Lung (tissue), 12 donors: ENCODE measurements around the gene ARPP21. TPM values are rescaled to one million over a fixed set of nuclear protein-coding genes. Genes with fewer than 3 reads are reported as not detected.

ENCODE experiments used
- ATAC-seq: fragments of 200-7000 bp; cut with Tn5 transposase; one replicate; pipeline ENCODE4 v1.9.1; 2020; ENCODE audit warnings: moderate number of reproducible peaks; ENCODE audit not compliant: insufficient read depth, low FRiP score
- DNase-seq, 3 donors: peaks; one replicate each; pipeline ENCODE4 v3.0.0-alpha.2; 2013 to 2017
- H3K27ac ChIP-seq, 2 donors: one replicate each; pipeline ENCODE4 v1.5.1; 2013; ENCODE audit warnings: mild to moderate bottlenecking in 2 of 2, moderate library complexity in 2 of 2, control low read depth in 1 of 2, inconsistent platforms in 1 of 2, low read depth in 1 of 2, low read length in 1 of 2
- H3K27me3 ChIP-seq, 3 donors: one replicate each; pipeline ENCODE4 v1.5.1; 2013; ENCODE audit warnings: low read length in 2 of 3; ENCODE audit not compliant: control insufficient read depth in 3 of 3, insufficient read depth in 3 of 3
- H3K36me3 ChIP-seq, 4 donors: one replicate each; pipeline ENCODE4 v1.5.1; 2013; ENCODE audit warnings: low read length in 4 of 4, mild to moderate bottlenecking in 1 of 4, moderate library complexity in 1 of 4; ENCODE audit not compliant: control insufficient read depth in 4 of 4, insufficient read depth in 4 of 4
- H3K4me1 ChIP-seq, 5 donors: one replicate each; pipeline ENCODE4 v1.5.1; 2013; ENCODE audit warnings: low read length in 5 of 5, mild to moderate bottlenecking in 2 of 5, moderate library complexity in 1 of 5; ENCODE audit not compliant: control insufficient read depth in 5 of 5, insufficient read depth in 5 of 5
- H3K4me3 ChIP-seq: one replicate; pipeline ENCODE4 v1.5.1; 2013; ENCODE audit warnings: mild to moderate bottlenecking, control low read depth, moderate library complexity
- H3K9ac ChIP-seq, 2 donors: one replicate each; pipeline ENCODE4 v1.5.1; 2013; ENCODE audit warnings: low read length in 2 of 2, control low read depth in 1 of 2; ENCODE audit not compliant: insufficient read depth in 1 of 2
- H3K9me3 ChIP-seq, 4 donors: one replicate each; pipeline ENCODE4 v1.5.1; 2013; ENCODE audit warnings: low read length in 3 of 4, mild to moderate bottlenecking in 1 of 4, moderate library complexity in 1 of 4; ENCODE audit not compliant: control insufficient read depth in 4 of 4, insufficient read depth in 3 of 4
- CTCF ChIP-seq: IDR thresholded peaks from 2 replicates; pipeline ENCODE4 v1.5.1; 2012; ENCODE audit warnings: mild to moderate bottlenecking; ENCODE audit errors: control extremely low read depth, extremely low read depth
- WGBS, 2 donors: extraction: QIAGEN DNeasy Blood & Tissue Kit; methylation state at CpG; one replicate each; pipeline ENCODE4 v1.1.7; 2013; 5-methylcytosine and 5-hydroxymethylcytosine counted together
- polyA plus RNA-seq, 2 donors: library from polyadenylated mRNA; stranded (reverse); fragments of 200-250 nt; gene quantifications; one replicate each; pipeline ENCODE4 v1.2.1, GENCODE V29; 2013
- total RNA-seq, 2 donors: library from RNA; depleted of rRNA in 1 of 2; stranded (reverse); fragments of >200 nt in 1 of 2; gene quantifications; one replicate each; pipeline ENCODE4 v1.2.1, GENCODE V29; 2014 to 2021
- donor health status: control.
- donor health status: control.
- donor health status: Bipolar disorder and iron deficiency.
- donor health status: healthy.
- donor health status: DM: yes; HTN: yes; CAD: no.

ARPP21 gene
- total and polyA plus RNA-seq, 4 donors = 0.71 TPM; not detected in 3

DNA sequence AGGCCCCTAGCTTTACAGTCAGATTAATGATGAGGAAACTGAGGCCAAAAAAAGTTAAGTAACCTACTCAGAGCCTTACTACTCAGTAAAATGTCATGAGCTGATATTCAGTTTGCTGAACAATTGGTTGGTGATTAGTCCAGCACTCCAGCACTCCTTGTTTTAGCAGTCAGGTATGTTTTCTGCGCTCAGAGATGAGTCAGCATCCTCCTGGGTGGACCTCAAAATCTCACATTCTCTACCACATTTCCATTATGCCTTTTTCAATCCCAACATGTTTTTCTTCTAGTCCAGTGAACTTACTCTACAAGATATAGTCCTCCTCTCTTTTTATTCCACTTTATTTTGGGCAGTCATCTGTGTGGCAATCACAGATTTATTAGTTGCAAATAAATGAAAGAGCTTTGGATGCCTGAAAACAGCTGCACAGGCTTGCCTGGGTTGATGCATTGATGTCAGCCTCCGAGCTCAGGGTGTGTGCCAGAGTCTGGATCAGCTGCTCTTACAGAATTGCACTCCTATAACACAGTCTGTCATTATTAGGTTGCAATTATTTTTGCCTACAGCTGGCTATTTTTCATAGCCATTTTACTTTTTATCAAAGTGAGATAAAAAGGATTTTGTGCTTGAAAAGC lies 133.2 kb downstream of the ARPP21 start:
- no peak for TF ChIP-seq CTCF
- DNase-seq (peak; percentile 41 to 77 (median 69)), ATAC-seq (no peak)
- Histone ChIP-seq H3K4me3 (no peak overlapping the region), H3K4me1 (peaks cover 0 to 7% (median 0%) of the 10 kb centered on the region in 5 donors), H3K9me3 (no peaks in the 10 kb centered on the region), H3K36me3 (no peaks in the 10 kb centered on the region), H3K27me3 (peaks cover 0 to 9% (median 0%) of the 10 kb centered on the region in 3 donors), H3K9ac (no peak overlapping the region), H3K27ac (no peak overlapping the region)
- 69 to 78% methylated on average over 2 of the region's 2 CpGs for WGBS, 2 donors

GRCh38 chr3:35773417-35773816 lies 134.1 kb downstream of the ARPP21 start:
- no peak for TF ChIP-seq CTCF
- peaks cover 0 to 3% (median 2%) of the 10 kb centered on the region in 3 donors for H3K27me3 ChIP-seq

DNA sequence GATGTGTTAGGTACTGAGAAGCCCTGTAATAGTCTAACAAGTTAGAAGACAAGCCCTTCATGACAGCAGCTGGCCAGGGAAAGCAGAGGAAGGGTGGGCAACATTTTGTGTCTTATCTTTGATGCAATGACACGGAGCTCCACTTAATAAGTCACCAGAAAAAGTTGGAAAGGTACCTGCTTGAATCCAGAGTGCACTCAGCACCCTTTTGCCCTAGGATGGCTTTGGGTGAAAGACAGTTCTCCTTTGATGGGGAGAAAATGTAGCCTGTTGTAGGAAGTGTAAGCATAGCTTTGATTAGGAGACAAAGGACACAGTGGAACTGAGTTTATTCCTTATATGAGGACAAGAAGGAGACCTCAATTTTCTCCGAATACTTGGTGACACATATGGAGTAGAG lies 137.0 kb downstream of the ARPP21 start:
- peaks cover 0 to 7% (median 0%) of the 10 kb centered on the region in 5 donors for H3K4me1 ChIP-seq
- DNase-seq (no peak), ATAC-seq (no peak)
- no peak overlapping the region for H3K27ac ChIP-seq
- no peak overlapping the region for H3K9ac ChIP-seq
- TF ChIP-seq CTCF = no peak
- H3K9me3 ChIP-seq = no peaks in the 10 kb centered on the region
- WGBS, 2 donors = 80 to 83% methylated on average over 2 of the region's 2 CpGs
- H3K4me3 ChIP-seq = no peak overlapping the region
- H3K27me3 ChIP-seq = peaks cover 0 to 3% (median 2%) of the 10 kb centered on the region in 3 donors
- H3K36me3 ChIP-seq = no peaks in the 10 kb centered on the region

More at GRCh38 chr3:35773417-35773816, 134.1 kb downstream of the ARPP21 start:
- no peak for ATAC-seq
- 94 to 96% methylated on average over 1 of the region's 1 CpG for WGBS, 2 donors
- H3K9ac ChIP-seq = no peak overlapping the region
- H3K9me3 ChIP-seq = no peaks in the 10 kb centered on the region
- no peak overlapping the region for H3K27ac ChIP-seq
- no peaks in the 10 kb centered on the region for H3K36me3 ChIP-seq
- peaks cover 0 to 7% (median 0%) of the 10 kb centered on the region in 5 donors for H3K4me1 ChIP-seq
- no peak for DNase-seq
- no peak overlapping the region for H3K4me3 ChIP-seq
